RCC 7860 (cell line): Measurements from ENCODE around the gene CUL9.
"Not testable (repeated sequence)": the region's sequence is repeated elsewhere in the genome, so short reads cannot be mapped to it uniquely, and the experiment has no call there.

Source experiments
- DNase-seq: peaks from one replicate; pipeline ENCODE4 v3.0.0-alpha.2; 2015; ENCODE audit warnings: low spot score
- FAIRE-seq: peaks from 2 replicates; lab custom pipeline; 2012; peaks lifted over from hg19 to GRCh38; lab: Jason Lieb, UNC

Gene CUL9

DNA sequence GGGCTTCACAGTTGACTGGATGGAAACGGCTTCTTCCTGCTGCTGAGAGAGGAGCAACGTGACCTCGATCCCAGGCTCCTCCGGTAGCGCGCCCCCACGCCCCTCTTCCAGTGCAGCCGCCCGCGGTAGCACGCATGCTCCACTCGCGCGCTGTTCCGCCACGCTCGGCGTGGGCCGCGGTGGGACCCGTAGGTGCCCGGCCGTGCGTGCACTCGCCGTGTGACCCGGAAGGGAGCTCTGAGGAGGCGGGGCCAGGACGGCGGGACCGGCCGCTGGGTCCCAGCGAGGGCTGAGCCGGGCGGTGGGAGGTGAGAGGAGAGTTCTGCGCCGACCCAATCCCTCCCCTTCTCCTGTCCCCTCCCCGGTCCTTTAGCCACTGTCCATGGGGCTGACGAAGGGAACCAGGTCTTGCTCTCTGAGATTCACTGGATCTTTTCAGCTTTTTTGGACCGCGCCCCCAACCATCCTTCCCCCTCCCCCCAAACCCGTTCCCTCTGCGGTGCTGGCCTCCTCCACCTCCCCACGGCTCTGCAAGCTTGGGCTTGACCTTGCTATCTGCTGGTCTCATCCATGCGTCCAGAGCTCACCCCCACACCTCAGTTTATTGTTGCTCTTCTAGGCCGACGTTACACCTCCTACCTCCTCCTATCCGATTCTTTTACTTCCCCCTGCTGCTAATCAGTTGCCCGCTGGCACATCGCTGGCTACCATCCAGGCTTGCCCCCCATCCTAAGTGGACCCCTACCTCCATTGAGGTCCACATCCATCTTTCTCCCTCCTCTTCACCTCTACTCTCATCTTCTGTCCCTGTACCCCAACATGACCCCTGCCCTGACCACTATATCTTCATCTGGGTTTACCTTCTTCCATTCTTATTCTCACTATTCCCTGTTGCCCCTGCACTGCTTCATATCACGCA, at the start of gene CUL9:
CUL9 (plus strand) TSS at position 255 of the 919 bp plus-strand sequence. CDS start 2,115 bp downstream, outside the sequence.
- peak; percentile 46 for DNase-seq
- no peak for FAIRE-seq

DNA sequence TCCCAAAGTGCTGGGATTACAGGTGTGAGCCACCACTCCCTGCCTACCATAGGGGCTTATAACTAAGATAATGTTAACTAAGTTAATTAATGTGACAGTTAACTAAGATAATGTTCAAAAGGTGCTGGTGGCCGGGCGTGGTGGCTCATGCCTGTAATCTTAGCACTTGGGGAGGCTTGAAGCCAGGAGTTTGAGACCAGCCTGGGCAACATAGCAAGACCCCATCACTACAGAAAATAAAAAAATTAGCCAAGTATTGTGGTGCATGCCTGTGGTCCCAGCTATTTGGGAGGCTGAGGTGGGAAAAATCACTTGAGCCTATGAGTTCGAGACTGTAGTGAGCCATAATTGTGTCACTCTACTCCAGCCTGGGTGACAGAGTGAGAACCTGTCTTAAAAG, 43.7 kb upstream of the CUL9 start:
- FAIRE-seq (no peak), DNase-seq (no peak)

DNA sequence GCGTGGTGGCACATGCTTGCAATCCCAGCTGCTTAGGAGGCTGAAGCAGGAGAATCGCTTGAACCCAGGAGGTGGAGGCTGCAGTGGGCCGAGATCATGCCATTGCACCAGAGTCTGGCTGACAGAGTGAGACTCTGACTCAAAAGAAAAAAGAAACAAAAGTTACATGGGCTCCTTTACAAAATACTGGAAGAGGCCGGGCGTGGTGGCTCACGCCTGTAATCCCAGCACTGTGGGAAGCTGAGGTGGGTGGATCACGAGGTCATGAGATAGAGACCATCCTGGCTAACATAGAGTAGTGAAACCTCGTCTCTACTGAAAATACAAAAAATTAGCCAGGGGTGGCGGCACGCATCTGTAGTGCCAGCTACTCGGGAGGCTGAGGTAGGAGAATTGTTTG, 42.0 kb upstream of the CUL9 start:
- DNase-seq, FAIRE-seq: not testable (repeated sequence)

DNA sequence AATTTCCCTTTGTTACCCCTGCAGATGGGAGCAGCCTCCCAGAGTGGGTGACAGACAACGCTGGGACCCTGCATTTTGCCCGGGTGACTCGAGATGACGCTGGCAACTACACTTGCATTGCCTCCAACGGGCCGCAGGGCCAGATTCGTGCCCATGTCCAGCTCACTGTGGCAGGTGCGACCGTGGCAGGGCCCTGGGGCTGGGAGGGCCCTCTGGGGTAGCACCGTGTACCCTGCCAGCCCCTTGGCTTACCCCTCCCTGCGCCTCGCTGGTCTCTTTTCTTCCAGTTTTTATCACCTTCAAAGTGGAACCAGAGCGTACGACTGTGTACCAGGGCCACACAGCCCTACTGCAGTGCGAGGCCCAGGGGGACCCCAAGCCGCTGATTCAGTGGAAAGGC, 40.4 kb upstream of the CUL9 start:
- FAIRE-seq, result no peak

DNA sequence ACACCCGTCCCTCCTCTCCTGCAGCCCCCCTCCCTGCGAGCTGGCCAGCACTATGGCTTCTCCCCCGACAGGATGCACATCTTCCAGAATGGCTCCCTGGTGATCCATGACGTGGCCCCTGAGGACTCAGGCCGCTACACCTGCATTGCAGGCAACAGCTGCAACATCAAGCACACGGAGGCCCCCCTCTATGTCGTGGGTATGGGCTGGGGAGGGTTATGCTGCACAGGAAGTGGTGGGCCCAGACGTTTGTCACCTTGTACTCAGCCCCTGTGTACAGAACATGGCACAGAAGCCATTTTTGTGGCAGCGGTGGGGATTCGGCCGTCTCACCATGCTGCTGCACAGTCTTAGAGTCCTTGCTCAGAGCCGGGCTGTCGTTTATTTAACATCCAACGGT, 39.9 kb upstream of the CUL9 start:
- FAIRE-seq (no peak), DNase-seq (no peak)

More for the DNA sequence above, 40.4 kb upstream of the CUL9 start:
- no peak for DNase-seq

DNA sequence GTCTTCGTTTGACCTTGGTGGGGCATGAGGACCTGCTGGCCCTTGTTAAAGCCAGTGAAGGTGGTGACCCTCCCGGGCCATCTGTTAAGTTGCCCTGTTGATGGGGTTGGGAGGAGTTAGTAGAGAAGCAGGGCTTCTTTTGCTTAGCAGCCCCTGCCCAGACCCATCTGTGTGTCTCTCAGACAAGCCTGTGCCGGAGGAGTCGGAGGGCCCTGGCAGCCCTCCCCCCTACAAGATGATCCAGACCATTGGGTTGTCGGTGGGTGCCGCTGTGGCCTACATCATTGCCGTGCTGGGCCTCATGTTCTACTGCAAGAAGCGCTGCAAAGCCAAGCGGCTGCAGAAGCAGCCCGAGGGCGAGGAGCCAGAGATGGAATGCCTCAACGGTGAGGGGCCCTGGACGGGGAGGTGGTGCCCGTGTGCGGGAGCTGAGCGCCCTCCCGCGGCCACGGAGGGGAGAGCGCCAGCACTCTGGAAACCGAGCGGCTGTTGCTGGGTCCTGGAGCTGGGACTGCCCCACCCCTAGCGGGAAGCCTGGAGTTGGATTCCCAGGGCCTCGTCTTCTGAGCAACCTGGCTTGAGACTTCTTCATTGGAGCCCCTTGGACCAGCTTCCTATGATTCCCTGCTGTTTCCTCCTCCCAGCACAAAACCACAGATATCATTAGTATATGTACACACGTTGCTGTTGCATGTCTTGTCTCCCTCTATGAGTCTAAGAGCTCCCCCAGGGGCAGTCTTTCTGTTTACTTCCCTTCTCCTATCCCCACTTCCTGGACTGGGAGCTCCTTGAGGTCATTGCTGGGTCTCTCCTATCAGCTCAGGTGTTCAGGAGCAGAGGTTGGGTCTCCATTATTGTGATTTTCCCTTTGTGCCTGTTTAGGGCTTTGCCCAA, 38.5 kb upstream of the CUL9 start:
- FAIRE-seq, result no peak
- DNase-seq, result peak; percentile 39

DNA sequence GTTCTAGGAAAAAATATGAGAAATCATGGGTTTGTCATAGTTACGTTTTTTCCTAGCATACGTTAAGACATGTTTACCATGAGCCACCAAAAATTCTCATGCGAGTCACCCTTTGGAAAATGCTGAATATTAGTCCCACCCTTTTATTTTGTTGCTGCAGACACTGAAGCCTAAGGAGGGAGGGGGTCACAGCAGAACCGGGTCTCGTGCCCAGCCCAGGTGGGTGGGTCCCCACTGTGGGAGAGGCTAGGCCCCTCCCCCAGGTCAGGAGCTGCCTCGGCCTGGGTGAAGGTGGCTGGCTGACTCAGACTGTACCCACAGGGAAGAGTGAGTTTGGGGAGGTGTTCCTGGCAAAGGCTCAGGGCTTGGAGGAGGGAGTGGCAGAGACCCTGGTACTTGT, 37.1 kb upstream of the CUL9 start:
- FAIRE-seq (no peak), DNase-seq (no peak)

DNA sequence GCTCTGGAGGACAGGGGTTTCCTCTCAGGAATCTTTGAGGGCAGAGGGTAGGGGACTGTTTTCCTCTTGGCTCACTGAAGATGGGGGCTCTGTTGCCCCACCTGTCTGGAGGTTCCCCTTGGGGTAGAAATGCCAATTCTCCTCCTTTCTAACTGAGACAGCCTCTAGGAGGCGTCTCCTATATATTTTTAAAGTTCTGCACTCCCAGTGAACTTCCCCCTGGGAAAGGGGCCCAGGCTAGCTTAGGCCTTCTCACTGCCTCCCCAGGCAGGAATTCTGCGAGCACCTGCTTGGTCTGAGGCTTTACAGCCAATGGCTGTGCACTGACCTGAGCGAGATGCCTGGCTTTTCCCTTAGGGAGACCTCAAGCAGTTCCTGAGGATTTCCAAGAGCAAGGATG, 35.7 kb upstream of the CUL9 start:
- DNase-seq (no peak), FAIRE-seq (no peak)

DNA sequence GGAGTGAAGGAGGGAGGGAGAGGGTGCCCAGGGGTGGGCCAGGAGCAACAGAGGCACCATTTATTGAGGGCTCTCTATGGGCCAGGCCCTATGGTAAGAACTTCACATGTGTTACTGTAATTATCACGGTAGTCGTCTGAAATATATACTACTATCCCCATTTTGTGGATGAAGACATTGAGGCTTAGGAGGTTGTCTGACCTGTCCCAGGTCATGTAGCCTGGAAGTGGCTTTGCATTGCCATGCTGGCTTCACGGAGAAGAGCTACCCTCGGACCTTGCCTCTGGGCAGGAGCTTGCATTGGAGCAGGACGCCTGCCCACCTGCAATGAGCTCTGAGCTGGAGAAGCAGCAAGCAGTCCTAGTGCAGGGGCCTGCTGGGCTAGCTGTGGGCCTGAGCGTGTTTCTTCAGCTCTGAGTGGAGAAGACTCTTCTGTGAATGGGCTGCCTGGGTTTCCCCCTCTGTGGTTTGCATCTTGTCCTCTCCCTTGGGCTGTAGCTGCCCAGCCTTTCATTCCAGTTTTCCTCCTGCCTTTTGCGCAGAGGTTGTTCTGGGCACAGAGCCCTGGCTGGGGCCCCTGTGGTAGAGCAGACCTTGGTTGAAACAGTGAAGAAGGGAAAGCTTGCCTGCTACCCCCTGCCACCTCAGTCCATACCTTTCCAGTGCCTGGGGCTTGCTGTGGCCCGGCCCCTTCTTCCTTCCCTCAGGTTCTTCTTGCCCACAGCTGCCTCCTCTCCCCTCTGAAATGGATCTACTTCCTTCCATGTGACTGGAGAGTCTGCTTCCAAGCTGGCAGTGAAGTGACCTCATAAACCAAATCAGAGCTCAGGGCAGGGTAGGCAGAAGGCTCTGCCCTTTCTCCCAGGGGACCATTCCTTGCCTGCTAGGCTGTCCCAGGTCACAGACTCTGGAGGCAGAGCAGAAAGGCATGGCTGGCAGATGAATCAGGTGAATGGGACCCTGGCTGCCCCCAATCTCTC, 35.0 kb upstream of the CUL9 start:
- no peak for FAIRE-seq

DNA sequence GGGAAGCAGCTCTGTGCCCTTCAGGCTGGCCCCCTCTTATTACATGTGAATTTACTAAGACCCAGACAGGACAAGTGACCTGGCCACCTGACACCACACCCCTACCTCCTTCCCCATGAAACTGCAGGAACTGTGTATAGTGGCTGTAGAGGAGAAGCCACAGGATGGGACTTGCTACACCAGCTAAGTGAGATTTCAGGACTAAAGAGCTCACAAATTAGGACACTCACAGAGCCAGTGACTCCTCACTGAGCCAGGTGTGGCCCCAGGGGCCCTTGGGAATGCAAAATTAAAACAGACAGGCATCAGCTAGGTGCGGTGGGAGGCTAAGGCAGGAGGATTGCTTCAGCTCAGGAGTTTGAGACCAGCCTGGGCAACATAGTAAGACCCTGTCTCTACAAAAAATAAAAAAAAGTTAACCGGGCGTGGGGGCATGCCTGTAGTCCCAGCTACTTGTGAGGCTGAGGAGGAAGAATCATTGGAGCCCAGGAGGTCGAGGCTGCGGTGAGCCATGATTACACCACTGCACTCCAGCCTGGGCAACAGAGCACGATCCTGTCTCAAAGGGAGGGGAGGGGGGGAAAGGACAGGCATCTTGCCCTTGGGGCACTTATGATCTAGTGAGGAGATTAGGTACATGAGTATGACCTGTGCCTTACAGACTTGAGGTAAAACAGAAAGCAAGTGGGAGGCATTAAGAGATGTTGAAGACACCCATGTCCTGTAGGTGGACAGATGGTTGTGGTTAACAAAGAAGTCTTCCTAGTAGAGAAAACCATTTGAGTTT, 34.1 kb upstream of the CUL9 start:
- DNase-seq (no peak), FAIRE-seq (no peak)

More for the DNA sequence above, 35.0 kb upstream of the CUL9 start:
- DNase-seq, result no peak

DNA sequence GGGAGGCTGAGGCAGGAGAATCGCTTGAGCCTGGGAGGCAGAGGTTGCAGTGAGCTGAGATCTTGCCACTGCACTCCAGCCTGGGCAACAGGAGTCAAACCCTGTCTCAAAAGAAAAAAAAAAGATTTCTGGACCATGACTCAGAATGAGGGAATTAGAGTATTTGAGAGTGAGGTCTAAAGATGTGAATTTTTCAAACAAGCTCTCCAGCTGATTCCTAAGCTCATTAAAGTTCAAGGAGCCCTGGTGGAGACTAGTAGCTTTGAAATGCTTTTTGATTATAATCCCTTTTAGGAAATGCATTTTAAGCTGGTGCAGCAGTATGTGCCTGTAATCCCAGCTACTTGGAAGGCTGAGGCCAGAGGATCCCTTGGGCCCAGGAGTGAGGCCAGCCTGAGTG, 32.7 kb upstream of the CUL9 start:
- DNase-seq, result no peak
- FAIRE-seq, result no peak

DNA sequence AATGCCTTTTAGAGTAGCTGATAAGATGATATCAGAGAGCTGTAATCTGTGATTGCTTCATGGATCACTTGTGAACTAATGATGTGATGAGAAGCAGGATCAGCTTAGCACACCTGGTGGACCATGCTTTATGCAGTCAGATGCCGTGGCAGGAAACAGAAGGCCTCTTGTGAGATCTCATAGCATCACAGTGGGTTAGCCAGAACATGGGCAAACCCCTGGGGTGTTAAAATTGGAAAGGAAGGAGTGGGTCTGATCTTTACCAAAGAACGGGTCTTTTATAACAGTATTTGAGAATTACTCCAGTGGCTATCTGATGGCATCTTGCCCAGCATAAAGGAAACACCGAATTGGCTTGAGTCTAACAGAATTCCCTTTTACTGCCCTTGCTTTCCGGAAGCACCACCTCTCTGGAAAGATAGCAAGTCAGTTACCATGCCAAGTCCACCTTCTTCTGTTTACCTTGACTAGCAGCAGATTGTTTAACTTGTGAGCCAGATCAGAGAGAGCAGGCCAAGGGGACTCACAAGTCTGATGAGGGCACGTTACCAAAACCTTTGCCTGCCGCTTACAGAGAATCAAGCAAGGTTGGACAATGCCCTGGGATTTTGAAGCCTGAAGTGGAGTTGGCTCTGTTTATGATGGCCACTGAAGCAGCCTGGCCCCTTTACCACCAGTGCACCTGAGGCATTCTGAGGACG, 31.8 kb upstream of the CUL9 start:
- DNase-seq (no peak), FAIRE-seq (no peak)

DNA sequence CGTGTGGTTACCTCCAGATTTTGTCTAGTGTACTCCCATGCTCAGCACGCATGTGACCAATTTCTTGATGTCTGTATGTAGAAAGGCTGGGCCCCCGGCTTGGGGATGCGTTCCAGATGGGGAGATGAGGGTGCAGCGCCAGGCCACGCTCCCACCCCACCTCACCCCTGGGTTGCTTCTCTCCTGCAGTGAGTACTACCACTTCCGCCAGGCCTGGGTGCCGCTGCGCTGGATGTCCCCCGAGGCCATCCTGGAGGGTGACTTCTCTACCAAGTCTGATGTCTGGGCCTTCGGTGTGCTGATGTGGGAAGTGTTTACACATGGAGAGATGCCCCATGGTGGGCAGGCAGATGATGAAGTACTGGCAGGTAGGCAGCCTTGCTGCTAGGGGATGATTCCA, 22.4 kb upstream of the CUL9 start:
- FAIRE-seq, result no peak
- no peak for DNase-seq

DNA sequence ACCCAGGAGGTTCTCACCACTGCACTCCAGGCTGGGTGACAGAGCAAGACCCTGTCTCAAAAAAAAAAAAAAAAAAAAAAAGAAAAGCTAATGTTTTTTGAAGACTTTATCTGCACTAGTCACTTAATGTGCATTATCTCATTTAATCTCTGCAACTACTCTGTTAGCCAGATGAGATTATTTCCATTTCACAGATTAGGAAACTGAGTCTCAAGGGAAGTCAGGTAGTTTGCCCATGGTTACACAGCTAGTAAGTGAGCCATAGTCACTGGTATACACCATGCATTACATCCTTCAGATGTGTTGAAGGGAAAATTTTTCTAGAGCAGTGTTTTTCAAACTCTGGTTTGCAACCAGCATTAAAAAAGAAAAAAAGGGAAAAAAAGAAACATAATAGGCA, 18.1 kb upstream of the CUL9 start:
- DNase-seq (no peak), FAIRE-seq (no peak)

DNA sequence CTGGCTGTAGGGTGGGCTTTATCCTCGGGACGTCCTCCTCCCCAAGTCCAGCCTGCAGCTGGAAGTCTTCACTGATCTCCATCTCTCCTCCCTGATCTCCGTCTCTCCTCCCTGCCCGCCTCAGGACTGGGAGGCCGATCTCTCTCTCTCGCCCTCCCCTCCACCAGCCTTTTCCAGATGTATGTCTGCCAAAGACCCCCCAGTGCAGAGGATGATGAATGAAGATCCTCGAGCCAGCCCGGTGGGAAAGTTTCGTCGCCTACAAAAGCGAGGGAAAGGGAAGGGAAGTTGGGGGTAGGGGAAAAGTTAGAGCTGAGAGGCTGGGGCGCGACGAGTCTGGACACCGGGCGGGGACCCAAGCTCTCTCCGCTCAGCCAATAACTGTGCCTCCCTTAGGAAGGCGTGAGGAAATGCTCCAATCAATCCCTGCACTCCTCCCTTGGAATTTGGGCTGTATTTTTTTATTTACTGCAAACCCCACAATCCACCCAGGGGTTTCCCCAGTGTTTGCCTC, 11.5 kb upstream of the CUL9 start:
- DNase-seq (no peak), FAIRE-seq (no peak)

DNA sequence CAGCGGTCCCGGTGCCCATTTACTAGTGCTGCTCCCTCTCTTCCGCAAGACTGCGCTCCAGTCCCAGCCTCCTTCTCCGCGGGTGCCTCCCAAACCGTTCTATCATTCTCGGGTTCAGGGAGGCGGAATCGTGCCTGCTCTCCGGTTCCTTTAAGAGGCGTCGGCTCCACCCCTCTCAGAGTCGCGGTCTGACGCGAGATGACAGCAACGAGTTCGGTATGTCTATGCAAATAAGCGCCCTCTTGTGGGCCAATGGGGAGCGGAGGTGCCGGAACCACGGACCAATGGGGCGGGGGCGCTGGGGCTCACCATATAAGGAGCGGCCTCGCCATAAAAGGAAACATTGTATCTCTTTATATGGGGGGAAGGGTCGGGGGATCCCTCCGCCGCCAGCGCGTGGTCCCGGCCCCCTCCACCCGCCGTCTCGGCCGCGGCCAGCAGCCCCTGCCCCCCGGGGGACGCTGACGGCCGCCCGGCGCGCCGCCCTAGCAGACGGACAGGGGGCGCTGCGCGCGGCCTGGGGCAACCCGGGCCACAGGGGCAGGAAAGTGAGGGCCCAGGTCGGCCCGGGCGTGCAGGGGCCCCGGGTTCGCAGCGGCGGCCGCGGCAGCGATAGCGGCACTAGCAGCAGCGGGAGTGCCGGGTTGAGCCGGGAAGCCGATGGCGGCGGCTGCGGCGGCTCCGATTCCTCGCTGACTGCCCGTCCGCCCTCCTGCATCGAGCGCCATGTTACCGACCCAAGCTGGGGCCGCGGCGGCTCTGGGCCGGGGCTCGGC, 10.9 kb upstream of the CUL9 start, which contains the start of gene SRF:
SRF (plus strand) TSS at position 339 of the 776 bp plus-strand sequence; CDS start at position 727, 388 bp downstream.
- peak; percentile 96 for DNase-seq
- peak; percentile 79 for FAIRE-seq

DNA sequence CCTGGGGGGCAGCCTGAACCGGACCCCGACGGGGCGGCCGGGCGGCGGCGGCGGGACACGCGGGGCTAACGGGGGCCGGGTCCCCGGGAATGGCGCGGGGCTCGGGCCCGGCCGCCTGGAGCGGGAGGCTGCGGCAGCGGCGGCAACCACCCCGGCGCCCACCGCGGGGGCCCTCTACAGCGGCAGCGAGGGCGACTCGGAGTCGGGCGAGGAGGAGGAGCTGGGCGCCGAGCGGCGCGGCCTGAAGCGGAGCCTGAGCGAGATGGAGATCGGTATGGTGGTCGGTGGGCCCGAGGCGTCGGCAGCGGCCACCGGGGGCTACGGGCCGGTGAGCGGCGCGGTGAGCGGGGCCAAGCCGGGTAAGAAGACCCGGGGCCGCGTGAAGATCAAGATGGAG, 10.3 kb upstream of the CUL9 start:
- DNase-seq, result no peak

More for the DNA sequence above, 10.3 kb upstream of the CUL9 start:
- no peak for FAIRE-seq
